Measurements from ENCODE around the gene TMEM43.

DNA sequence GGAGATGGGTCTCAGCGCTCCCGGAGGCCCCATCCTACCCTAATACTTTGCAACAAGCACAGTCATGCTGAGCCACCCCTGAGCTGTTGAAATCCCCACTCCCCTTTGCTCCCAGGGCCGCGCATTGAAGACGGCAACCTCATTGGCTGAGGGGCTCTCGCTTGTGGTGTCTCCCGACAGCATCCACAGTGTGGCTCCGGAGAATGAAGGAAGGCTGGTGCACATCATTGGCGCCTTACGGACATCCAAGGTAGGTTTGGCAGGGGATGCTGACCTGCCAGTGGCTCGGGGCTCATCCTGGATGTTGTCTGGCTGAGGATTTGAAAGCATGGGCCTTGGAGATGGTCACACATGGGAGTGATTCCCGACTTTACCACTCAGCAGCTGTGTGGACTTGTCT lies 5.9 kb downstream of the TMEM43 start:
- TF ChIP-seq POLR2AphosphoS5 (IDR thresholded peaks at IDR 0.05; ENCODE audit: low read depth, low read length) (no peak), POLR2A (IDR thresholded peaks at IDR 0.05; ENCODE audit: low read depth, low read length) (no peak), TAF1 (IDR thresholded peaks at IDR 0.05; ENCODE audit: borderline replicate concordance, low read depth, low read length) (no peak)

Measured in GM12892 (cell line).